WERI-Rb-1 (cell line): Measurements from ENCODE around the gene TULP4.
"Not testable (repeated sequence)": the region's sequence is repeated elsewhere in the genome, so short reads cannot be mapped to it uniquely, and the experiment has no call there.

Experiments used
- DNase-seq: peaks from one replicate; pipeline ENCODE4 v3.0.0-alpha.2; 2020
- H3K27ac ChIP-seq: fragments of 250-450 bp; sonication (Bioruptor Pico); 2 replicates; pipeline ENCODE4 v1.5.1; 2020; ENCODE audit warnings: mild to moderate bottlenecking, moderate library complexity
- H3K27me3 ChIP-seq: fragments of 250-450 bp; sonication (Bioruptor Pico); 2 replicates; pipeline ENCODE4 v1.5.1; 2021; ENCODE audit warnings: mild to moderate bottlenecking, low read depth, moderate library complexity; ENCODE audit not compliant: insufficient read depth, severe bottlenecking
- H3K36me3 ChIP-seq: fragments of 250-450 bp; sonication (Bioruptor Pico); 2 replicates; pipeline ENCODE4 v1.5.1; 2020; ENCODE audit warnings: mild to moderate bottlenecking, moderate library complexity
- H3K4me3 ChIP-seq: 2 replicates; pipeline ENCODE4 v1.5.1; 2011; ENCODE audit warnings: low read depth, mild to moderate bottlenecking, control low read depth, low read length
- H3K9me3 ChIP-seq: fragments of 250-450 bp; sonication (Bioruptor Pico); 2 replicates; pipeline ENCODE4 v1.5.1; 2021; ENCODE audit warnings: mild to moderate bottlenecking, moderate library complexity; ENCODE audit not compliant: severe bottlenecking
- TF ChIP-seq, protein P1 (sequence below): IDR thresholded peaks from 2 replicates; pipeline ENCODE4 v1.5.1; 2011; ENCODE audit warnings: low read depth, mild to moderate bottlenecking, control low read depth, inconsistent platforms, low read length

The TULP4 gene

DNA sequence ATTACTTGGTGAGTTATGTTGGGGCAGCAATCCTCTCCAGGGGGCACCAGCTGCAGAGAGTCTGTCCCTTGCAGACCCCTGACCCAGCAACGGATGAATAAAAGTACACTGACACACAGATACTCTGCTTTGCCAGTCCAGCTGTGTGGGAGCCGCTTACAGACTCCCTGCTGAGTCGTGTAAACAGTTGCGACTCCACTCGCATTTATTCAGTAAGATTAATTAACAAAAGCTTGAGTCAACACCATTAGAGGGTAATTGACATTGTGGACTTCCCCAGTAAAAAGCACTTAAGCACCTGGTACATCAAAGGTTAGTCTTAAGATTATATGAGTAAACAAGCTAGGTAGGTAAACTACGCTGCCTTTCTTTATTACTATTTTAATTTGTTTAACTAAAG is 155.7 kb downstream of the TULP4 start:
- H3K36me3 ChIP-seq = peaks cover 32% of the 10 kb centered on the region
- no peaks in the 10 kb centered on the region for H3K9me3 ChIP-seq
- H3K27me3 ChIP-seq = no peaks in the 10 kb centered on the region
- DNase-seq = no peak
- TF ChIP-seq, protein P1, sequence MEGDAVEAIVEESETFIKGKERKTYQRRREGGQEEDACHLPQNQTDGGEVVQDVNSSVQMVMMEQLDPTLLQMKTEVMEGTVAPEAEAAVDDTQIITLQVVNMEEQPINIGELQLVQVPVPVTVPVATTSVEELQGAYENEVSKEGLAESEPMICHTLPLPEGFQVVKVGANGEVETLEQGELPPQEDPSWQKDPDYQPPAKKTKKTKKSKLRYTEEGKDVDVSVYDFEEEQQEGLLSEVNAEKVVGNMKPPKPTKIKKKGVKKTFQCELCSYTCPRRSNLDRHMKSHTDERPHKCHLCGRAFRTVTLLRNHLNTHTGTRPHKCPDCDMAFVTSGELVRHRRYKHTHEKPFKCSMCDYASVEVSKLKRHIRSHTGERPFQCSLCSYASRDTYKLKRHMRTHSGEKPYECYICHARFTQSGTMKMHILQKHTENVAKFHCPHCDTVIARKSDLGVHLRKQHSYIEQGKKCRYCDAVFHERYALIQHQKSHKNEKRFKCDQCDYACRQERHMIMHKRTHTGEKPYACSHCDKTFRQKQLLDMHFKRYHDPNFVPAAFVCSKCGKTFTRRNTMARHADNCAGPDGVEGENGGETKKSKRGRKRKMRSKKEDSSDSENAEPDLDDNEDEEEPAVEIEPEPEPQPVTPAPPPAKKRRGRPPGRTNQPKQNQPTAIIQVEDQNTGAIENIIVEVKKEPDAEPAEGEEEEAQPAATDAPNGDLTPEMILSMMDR = no peak
- H3K27ac ChIP-seq = no peak overlapping the region
- no peak overlapping the region for H3K4me3 ChIP-seq

DNA sequence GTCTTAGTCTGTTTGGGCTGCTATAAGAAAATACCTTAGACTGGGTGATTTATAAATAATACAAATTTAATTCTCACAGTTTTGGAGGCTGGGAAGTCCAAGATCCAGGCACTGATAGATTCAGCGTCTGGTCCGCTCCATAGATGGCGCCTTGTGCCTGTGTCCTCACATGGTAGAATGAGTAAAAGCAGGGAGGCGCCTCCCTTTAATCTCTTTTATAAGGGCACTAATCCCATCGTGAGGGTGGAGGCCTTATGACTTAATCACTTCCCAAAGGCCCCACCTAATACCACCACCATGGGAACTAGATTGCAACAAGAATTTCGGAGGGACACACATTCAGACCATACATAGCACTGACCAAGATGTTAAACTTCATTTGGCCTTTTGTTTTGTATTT is 156.4 kb downstream of the TULP4 start:
- no peaks in the 10 kb centered on the region for H3K27me3 ChIP-seq
- no peak overlapping the region for H3K27ac ChIP-seq
- DNase-seq = peak; percentile 72

DNA sequence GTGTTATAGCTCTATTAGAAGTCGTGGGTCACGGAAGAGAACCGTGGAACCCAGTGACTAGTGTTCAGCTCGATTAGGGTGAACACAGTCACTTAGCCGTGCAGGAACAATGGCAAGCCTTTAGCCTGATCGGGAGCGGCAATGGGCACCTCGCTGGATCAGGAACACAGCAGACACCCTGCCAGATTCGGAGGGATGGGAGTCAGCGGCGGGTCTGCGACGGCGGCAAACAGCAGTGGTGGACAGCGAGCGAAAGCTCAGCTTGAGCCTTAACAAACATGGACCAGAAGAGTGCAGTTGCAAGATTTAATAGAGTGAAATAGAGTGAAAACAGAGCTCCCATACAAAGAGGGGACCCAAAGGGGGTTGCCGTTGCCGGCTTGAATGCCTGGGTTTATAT is 157.8 kb downstream of the TULP4 start:
- not testable (repeated sequence) for H3K4me3 ChIP-seq, H3K9me3 ChIP-seq, DNase-seq, H3K27ac ChIP-seq, H3K27me3 ChIP-seq
- peaks cover 26% of the 10 kb centered on the region for H3K36me3 ChIP-seq

More for the DNA sequence above, 156.4 kb downstream of the TULP4 start:
- Histone ChIP-seq H3K9me3 (no peaks in the 10 kb centered on the region), H3K36me3 (peaks cover 31% of the 10 kb centered on the region), H3K4me3 (no peak overlapping the region)
- TF ChIP-seq, protein P1 = peak; percentile 45; the same call in 1 of the 2 replicates

DNA sequence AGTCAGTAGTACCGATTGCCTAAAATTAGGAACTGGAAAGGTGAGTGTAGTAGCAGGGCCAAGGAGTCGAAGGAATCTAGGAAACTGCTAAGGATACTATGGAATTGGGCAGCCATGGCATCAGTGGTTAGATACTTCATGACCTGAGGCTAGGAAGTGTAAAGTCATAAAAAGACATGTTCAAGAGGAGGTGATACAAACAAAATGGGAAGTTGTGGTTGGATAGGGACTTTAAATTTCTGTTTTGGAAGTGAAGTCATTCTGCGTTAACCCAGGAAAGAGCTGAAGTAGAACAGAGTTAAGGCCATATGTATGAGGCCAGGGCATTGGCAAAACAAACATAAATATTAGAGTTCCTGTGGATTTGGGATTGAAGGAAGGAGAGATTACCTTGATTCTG is 159.1 kb downstream of the TULP4 start:
- Histone ChIP-seq H3K36me3 (peaks cover 20% of the 10 kb centered on the region), H3K9me3 (no peaks in the 10 kb centered on the region)

DNA sequence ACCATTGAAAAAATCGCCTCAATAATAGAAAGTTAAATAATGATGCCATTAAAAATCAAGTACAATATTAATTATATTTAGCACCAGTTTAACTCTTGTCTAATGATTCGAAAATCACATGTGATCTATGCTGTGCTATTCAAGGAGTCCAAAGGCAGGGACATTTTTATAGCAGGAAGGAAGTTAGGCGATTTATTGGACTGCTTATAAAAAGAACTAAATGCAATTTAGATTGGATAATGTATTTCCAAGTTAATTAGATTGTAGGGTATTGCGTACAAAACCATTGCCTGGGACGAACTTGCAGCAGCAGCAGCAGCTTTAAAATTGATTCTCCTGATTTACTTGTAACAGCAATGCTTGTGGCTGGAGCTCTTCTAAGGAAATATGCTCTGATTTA is 160.2 kb downstream of the TULP4 start:
- Histone ChIP-seq H3K27me3 (no peaks in the 10 kb centered on the region), H3K36me3 (peaks cover 29% of the 10 kb centered on the region), H3K9me3 (peaks cover under 1% of the 10 kb centered on the region), H3K4me3 (no peak overlapping the region), H3K27ac (no peak overlapping the region)
- TF ChIP-seq, protein P1 = no peak
- no peak for DNase-seq

More for the DNA sequence above, 159.1 kb downstream of the TULP4 start:
- DNase-seq = no peak
- Histone ChIP-seq H3K4me3 (no peak overlapping the region), H3K27ac (no peak overlapping the region), H3K27me3 (no peaks in the 10 kb centered on the region)
- TF ChIP-seq, protein P1 = no peak

DNA sequence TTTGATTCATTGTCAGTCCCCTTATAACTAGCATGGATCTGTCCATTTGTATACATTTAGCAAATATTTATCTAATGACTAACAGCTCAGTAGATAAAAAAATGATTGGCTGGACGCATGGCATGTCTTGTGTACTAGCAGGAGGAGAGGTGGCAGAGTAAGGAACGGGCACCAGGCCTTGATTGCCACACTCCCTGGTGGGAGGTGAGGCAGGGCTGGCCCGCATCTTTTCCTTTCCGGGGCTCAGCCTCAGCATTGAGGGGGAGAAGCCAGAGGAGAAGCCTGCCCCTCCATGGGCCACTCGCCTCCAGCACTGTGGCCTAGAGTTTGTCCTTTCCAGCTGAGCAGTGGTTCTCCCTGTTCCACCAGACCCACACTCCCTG is 162.7 kb downstream of the TULP4 start:
- TF ChIP-seq, protein P1 = no peak
- Histone ChIP-seq H3K27ac (peak overlapping the region; percentile 84), H3K27me3 (no peaks in the 10 kb centered on the region), H3K9me3 (peaks cover 3% of the 10 kb centered on the region), H3K36me3 (peaks cover 45% of the 10 kb centered on the region), H3K4me3 (peak overlapping the region; percentile 10; the same call in 1 of the 2 replicates)
- DNase-seq = peak; percentile 26
